Aorta (tissue), 5 donors: Measurements from ENCODE around the gene SLC9C1. TPM values are rescaled to one million over a fixed set of nuclear protein-coding genes. Genes with fewer than 3 reads are reported as not detected.

Source experiments
- ATAC-seq: fragments of 200-7000 bp; cut with Tn5 transposase; one replicate; pipeline ENCODE4 v1.9.1; 2022; ENCODE audit warnings: moderate library complexity; ENCODE audit not compliant: low FRiP score
- DNase-seq, 2 donors: peaks; one replicate each; pipeline ENCODE4 v3.0.0-alpha.2; 2020
- H3K27ac ChIP-seq, 2 donors: one replicate each; pipeline ENCODE4 v1.5.1; 2013; ENCODE audit warnings: low read length in 2 of 2, mild to moderate bottlenecking in 2 of 2, moderate library complexity in 2 of 2, control low read depth in 1 of 2, inconsistent platforms in 1 of 2, low read depth in 1 of 2
- H3K27me3 ChIP-seq, 2 donors: one replicate each; pipeline ENCODE4 v1.6.1; 2013; ENCODE audit warnings: control low read depth in 1 of 2, low read length in 1 of 2, mild to moderate bottlenecking in 1 of 2, moderate library complexity in 1 of 2; ENCODE audit not compliant: insufficient read depth in 2 of 2, control insufficient read depth in 1 of 2
- H3K36me3 ChIP-seq, 2 donors: one replicate each; pipeline ENCODE4 v1.6.1; 2013; ENCODE audit warnings: control low read depth in 1 of 2, low read length in 1 of 2, mild to moderate bottlenecking in 1 of 2; ENCODE audit not compliant: insufficient read depth in 2 of 2, control insufficient read depth in 1 of 2
- H3K4me1 ChIP-seq, 2 donors: one replicate each; pipeline ENCODE4 v1.6.1; 2013; ENCODE audit warnings: low read length in 2 of 2, control low read depth in 1 of 2, mild to moderate bottlenecking in 1 of 2, moderate library complexity in 1 of 2; ENCODE audit not compliant: insufficient read depth in 2 of 2, control insufficient read depth in 1 of 2
- H3K4me3 ChIP-seq, 2 donors: one replicate each; pipeline ENCODE4 v1.5.1; 2013; ENCODE audit warnings: low read length in 2 of 2, control low read depth in 1 of 2, mild to moderate bottlenecking in 1 of 2
- H3K9me3 ChIP-seq: one replicate; pipeline ENCODE4 v1.6.1; 2013; ENCODE audit warnings: mild to moderate bottlenecking, low read length; ENCODE audit not compliant: control insufficient read depth
- WGBS, 2 donors: extraction: QIAGEN DNeasy Blood & Tissue Kit; methylation state at CpG; one replicate each; pipeline ENCODE4 v1.1.7; 2013; 5-methylcytosine and 5-hydroxymethylcytosine counted together
- intact Hi-C, 2 donors: fragments of 100-400 bp; cut with DNase I; formaldehyde crosslinking; loops; one replicate each; pipeline versions ENCODE4 v1.14.2 to v1.15.0; 2022
- polyA plus RNA-seq, 2 donors: library from polyadenylated mRNA; stranded (reverse); fragments of 200-250 nt; gene quantifications; one replicate each; pipeline ENCODE4 v1.2.3, GENCODE V29; 2013
- total RNA-seq, 2 donors: library from RNA; stranded (reverse); fragmentation: NEBNext Ultra II Directional; extraction: Animal tissue kit (Norgen Biotek cat#: 25700); gene quantifications; one replicate each; pipeline ENCODE4 v1.2.1, GENCODE V29; 2021
- donor health status: healthy with polysubstance abuse.
- donor health status: Bipolar disorder and iron deficiency.
- donor health status: DM: no; HTN: no; CAD: no.
- donor health status: DM: no; HTN: no; CAD: no.
- donor health status: DM: yes; HTN: yes; CAD: no.

Gene SLC9C1
- total and polyA plus RNA-seq, 4 donors = 0.29 to 0.81 TPM; not detected in 2

GRCh38 chr3:112119962-112120836, 173.8 kb downstream of the SLC9C1 start:
- no peak for ATAC-seq
- intact Hi-C loops = no loop called here
- Histone ChIP-seq H3K9me3 (no peaks in the 10 kb centered on the region), H3K27me3 (no peaks in the 10 kb centered on the region), H3K27ac (no peak overlapping the region), H3K4me3 (no peak overlapping the region), H3K36me3 (peaks cover 3 to 5% of the 10 kb centered on the region in 2 donors), H3K4me1 (no peaks in the 10 kb centered on the region)
- 78% methylated on average over 9 of the region's 9 CpGs for WGBS, 2 donors
- DNase-seq = no peak

GRCh38 chr3:112117841-112118571, 176.0 kb downstream of the SLC9C1 start:
- Histone ChIP-seq H3K4me1 (no peaks in the 10 kb centered on the region), H3K4me3 (no peak overlapping the region), H3K36me3 (peaks cover 7 to 8% of the 10 kb centered on the region in 2 donors), H3K9me3 (no peaks in the 10 kb centered on the region), H3K27ac (no peak overlapping the region), H3K27me3 (no peaks in the 10 kb centered on the region)
- peak in 1 of 2 donors; percentile 76 for DNase-seq
- intact Hi-C loops = no loop called here
- 93 to 94% methylated on average over 4 of the region's 4 CpGs for WGBS, 2 donors
- ATAC-seq = no peak

DNA sequence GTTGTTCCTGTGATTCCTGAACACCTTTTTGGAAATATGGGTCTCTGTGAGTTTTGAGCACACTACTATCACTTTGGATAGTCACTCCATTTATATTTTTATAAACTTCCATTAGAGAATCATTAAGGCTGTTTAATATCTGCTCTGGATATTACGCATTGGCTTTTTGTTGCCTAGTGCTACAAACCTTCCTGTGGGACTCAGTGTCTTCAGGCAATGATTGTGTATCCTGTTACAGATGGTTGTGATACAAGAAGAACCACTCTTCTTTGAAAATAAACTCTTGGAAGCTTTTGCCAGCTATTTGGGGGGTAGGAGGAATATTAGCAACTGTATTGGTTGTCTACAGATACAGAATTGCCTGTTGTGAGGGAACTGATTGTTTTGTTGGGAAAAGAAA, 176.6 kb downstream of the SLC9C1 start:
- Histone ChIP-seq H3K27me3 (no peaks in the 10 kb centered on the region), H3K36me3 (peaks cover 8 to 10% of the 10 kb centered on the region in 2 donors), H3K4me3 (no peak overlapping the region), H3K27ac (no peak overlapping the region), H3K9me3 (no peaks in the 10 kb centered on the region), H3K4me1 (no peaks in the 10 kb centered on the region)
- 100% methylated on average over 1 of the region's 1 CpG for WGBS, 2 donors
- ATAC-seq (no peak), DNase-seq (no peak)
- intact Hi-C loops = no loop called here

GRCh38 chr3:112116748-112117186, 177.2 kb downstream of the SLC9C1 start:
- no peak overlapping the region for H3K4me3 ChIP-seq
- no peak for ATAC-seq
- no peak for DNase-seq
- H3K27ac ChIP-seq = no peak overlapping the region
- intact Hi-C loops = no loop called here
- no peaks in the 10 kb centered on the region for H3K9me3 ChIP-seq
- peaks cover 8 to 10% of the 10 kb centered on the region in 2 donors for H3K36me3 ChIP-seq
- H3K27me3 ChIP-seq = no peaks in the 10 kb centered on the region
- H3K4me1 ChIP-seq = no peaks in the 10 kb centered on the region
- 69% methylated on average over 13 of the region's 13 CpGs for WGBS, 2 donors

DNA sequence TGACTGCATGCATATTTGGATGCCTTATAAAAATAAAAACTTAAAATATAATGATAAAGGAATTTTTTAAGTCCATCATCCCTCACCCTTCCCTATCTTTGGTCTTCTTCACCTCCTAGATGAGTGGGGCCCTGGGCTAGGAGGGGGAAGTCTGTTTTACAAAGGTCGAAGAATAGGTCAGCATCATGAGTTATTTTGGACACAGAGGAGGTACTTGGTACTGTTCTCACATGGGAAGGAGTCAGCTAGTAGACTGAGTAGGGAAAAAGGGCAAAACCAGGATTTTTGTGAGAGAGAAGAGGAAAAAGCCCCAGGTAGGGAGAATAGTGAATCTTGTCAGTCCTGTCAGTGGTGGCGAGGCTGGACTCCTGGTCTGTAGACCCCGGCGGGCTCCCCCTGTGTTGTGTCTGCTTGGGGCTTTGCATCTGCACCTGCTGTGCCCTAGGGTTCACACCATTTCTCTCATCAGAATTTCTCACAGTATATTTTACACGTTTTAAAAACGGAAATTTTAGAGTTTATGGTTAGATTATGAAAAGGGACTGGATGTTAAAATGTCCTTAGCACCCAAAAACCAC, 178.1 kb downstream of the SLC9C1 start:
- WGBS, 2 donors = 83 to 88% methylated on average over 6 of the region's 6 CpGs
- Histone ChIP-seq H3K36me3 (peaks cover 8 to 10% of the 10 kb centered on the region in 2 donors), H3K27ac (no peak overlapping the region), H3K27me3 (no peaks in the 10 kb centered on the region), H3K9me3 (no peaks in the 10 kb centered on the region), H3K4me3 (no peak overlapping the region), H3K4me1 (no peaks in the 10 kb centered on the region)
- intact Hi-C loops = no loop called here
- DNase-seq (no peak), ATAC-seq (no peak)

DNA sequence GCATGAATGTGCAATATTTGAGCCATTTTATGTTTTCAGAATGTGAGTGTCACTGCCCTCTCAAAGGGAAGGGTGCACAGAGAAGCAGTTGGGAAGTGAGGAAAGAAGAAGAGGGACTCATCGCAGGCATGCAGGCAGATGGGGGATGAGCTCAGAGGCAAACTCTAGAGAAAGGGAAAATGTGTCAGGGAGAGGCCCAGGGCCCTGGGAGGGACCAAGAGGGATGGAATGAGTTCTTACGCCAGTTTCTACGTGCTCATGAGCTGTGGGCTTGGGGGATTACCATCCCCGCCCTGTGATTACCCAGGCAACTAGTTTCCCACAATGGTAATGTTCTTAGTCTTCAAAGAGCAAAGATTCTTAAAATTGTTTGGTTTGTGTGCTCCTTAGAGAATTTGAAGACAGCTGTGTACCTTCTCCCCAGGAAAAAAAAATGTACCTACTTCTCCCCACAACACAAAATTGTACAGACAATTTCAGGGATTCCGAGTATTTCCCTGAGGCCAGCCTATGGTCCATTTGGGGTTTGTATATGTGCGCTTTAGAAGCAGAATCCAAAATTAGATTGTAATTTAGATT, 178.8 kb downstream of the SLC9C1 start:
- Histone ChIP-seq H3K27ac (no peak overlapping the region), H3K27me3 (no peaks in the 10 kb centered on the region), H3K9me3 (no peaks in the 10 kb centered on the region), H3K4me1 (no peaks in the 10 kb centered on the region), H3K36me3 (peaks cover 8 to 10% of the 10 kb centered on the region in 2 donors), H3K4me3 (no peak overlapping the region)
- DNase-seq (no peak), ATAC-seq (no peak)
- intact Hi-C loops = no loop called here
- WGBS, 2 donors = 89 to 94% methylated on average over 6 of the region's 6 CpGs

DNA sequence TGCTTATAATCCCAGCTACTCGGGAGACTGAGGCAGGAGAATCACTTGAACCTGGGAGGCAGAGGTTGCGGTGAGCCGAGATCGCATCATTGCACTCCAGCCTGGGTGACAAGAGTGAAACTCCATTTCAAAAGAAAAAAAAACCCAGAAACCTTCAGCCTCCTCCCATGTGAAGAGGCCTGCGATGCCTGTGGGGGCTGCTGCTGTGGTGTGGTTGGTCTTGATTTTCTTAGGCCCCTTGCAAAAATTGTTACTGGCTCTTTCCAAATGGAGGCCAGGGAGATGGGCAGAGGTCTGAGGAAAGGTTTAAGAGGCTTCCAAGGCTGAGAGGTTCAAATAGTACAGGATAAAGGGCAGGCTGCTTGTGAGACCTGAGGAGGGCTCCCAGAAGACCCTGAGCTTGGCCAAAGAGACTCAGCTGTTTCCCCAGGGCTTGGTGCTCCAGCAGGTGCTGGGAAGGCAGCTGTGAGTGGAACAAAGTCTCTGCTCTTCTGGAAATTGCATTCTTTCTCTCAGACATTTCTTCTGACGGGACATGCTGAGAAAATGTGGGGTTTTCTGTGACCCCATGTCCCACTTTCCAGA, 179.3 kb downstream of the SLC9C1 start:
- ATAC-seq (no peak), DNase-seq (no peak)
- no peak overlapping the region for H3K4me3 ChIP-seq
- no peaks in the 10 kb centered on the region for H3K9me3 ChIP-seq
- H3K27ac ChIP-seq = no peak overlapping the region
- intact Hi-C loops = no loop called here
- H3K27me3 ChIP-seq = no peaks in the 10 kb centered on the region
- peaks cover 8 to 10% of the 10 kb centered on the region in 2 donors for H3K36me3 ChIP-seq
- 97 to 98% methylated on average over 6 of the region's 6 CpGs for WGBS, 2 donors
- H3K4me1 ChIP-seq = no peaks in the 10 kb centered on the region

DNA sequence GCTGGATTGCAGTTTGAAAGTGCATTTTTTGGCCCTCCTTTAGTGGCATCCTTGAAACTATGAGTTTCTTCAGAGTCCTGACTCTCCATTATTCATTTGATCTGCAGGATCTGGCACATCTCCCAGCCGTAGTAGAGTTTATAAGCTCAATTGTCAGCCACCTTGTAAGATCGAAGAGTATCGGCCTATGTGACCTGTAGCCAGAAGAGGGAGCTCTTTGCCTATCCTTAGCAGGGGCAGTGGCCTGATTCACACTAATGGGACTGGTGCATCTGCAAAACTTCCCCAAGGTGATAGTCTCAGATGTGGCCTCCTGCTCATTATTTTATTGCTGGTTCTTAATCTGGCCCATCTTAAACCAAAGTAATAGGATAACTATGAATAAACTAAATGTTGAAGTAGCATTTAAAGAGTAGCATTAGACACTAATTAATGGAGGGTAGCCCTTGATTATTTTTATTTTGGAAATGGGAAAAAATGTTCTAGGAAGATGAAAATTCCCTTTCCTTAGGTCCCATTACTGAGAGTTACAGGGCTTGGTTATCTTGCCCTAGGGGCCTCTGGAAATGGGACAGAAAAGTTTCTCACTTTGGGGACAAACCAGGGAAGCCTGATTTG, 182.1 kb downstream of the SLC9C1 start:
- no peaks in the 10 kb centered on the region for H3K4me1 ChIP-seq
- ATAC-seq (peak; percentile 72), DNase-seq (no peak)
- H3K27me3 ChIP-seq = no peaks in the 10 kb centered on the region
- no peaks in the 10 kb centered on the region for H3K9me3 ChIP-seq
- 78 to 79% methylated on average over 3 of the region's 3 CpGs for WGBS, 2 donors
- intact Hi-C loops = no loop called here
- no peak overlapping the region for H3K27ac ChIP-seq
- no peak overlapping the region for H3K4me3 ChIP-seq
- H3K36me3 ChIP-seq = peaks cover 6 to 7% of the 10 kb centered on the region in 2 donors
